ENCODE results near the gene ADIPOR2.

DNA sequence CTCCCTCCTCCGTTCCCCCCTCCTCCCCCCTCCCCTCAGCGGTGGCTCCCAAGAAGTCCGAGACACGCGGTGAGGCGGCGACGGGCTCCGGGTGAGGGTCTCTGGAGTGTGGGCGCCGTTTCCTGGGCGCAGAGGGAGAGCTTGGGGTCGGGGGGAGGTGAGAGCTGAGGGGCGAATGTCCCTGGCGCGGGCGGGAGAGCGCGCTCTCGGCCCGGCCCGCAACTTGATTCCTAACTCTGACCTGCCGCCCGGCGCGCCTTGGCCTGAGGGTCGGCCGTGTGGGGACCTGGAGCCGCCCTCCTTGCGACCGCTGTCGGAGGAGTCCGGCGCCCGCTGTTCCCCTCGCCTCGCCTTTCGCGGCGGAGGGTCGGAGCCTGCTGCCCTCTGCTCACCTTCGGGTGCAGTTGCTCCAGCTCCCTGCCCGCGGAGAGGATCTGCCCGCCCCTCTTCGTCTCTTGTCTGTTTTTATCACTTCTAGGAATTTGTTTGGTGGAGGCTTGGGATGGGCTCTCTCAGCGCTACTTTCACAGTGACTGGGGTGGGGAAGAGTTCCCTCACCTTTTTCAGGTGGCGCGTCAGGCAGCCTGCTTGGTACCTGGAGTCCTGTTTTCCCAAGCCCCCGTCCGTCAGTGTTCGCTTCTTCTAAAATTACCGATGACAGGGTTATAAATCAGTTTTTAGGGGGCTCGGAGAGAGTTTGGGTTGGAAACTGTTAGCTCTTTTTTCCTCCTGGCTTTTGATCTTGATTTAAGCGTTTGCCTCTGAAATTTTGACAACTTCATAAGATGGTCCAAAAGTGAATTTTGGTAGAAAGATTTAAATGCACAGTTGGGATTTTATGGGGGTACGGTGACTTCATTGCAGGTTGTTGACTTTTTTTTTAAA lies 495 bp downstream of the ADIPOR2 start:
- no peak for TF ChIP-seq EZH2 (IDR thresholded peaks at IDR 0.05; ENCODE audit: borderline replicate concordance, low read length)
- TF ChIP-seq CTCF (conservative IDR thresholded peaks at IDR 0.05 in 1 of 2, IDR thresholded peaks at IDR 0.05 in 1 of 2; ENCODE audit: extremely low read depth in 1 of 2, insufficient read depth in 1 of 2, low read depth in 1 of 2, low read length in 2 of 2) = no peak
